Neural crest cell (in vitro differentiated cells): Measurements from ENCODE around the gene SYT6. TPM values are rescaled to one million over a fixed set of nuclear protein-coding genes. Genes with fewer than 3 reads are reported as not detected.
"Not testable (repeated sequence)": the region's sequence is repeated elsewhere in the genome, so short reads cannot be mapped to it uniquely, and the experiment has no call there.

Experiments
- DNase-seq: peaks from one replicate; pipeline ENCODE4 v3.0.0; 2021; ENCODE audit warnings: low read depth, mixed read lengths, low spot score
- H3K27ac Mint-ChIP-seq: one replicate; pipeline ENCODE4 v1.8.0; 2021; ENCODE audit warnings: mild to moderate bottlenecking, mixed read lengths; ENCODE audit not compliant: unreplicated experiment
- H3K27me3 Mint-ChIP-seq: 2 replicates; pipeline ENCODE4 v1.8.0; 2021; ENCODE audit warnings: low read depth, mild to moderate bottlenecking, mixed read lengths
- H3K36me3 Mint-ChIP-seq: 2 replicates; pipeline ENCODE4 v1.8.0; 2021; ENCODE audit warnings: low read depth, mild to moderate bottlenecking, mixed read lengths
- H3K4me1 Mint-ChIP-seq: 2 replicates; pipeline ENCODE4 v1.8.0; 2021; ENCODE audit warnings: mixed read lengths
- H3K4me3 Mint-ChIP-seq: one replicate; pipeline ENCODE4 v1.8.0; 2021; ENCODE audit warnings: mild to moderate bottlenecking, mixed read lengths
- H3K9me3 Mint-ChIP-seq: 2 replicates; pipeline ENCODE4 v1.8.0; 2021; ENCODE audit warnings: mixed read lengths
- total RNA-seq: library from RNA; stranded (reverse); gene quantifications from 2 replicates; pipeline ENCODE4 v1.2.1, GENCODE V29; 2021
- TF ChIP-seq, protein P1 (sequence below): fragments of 200-600 bp; sonication (generic); conservative IDR thresholded peaks from 2 replicates; pipeline ENCODE4 v1.5.0; 2021; ENCODE audit warnings: antibody characterized with exemption, mild to moderate bottlenecking

The SYT6 gene
- total RNA-seq, 1 donor from 2014 or later: 3.1 TPM

DNA sequence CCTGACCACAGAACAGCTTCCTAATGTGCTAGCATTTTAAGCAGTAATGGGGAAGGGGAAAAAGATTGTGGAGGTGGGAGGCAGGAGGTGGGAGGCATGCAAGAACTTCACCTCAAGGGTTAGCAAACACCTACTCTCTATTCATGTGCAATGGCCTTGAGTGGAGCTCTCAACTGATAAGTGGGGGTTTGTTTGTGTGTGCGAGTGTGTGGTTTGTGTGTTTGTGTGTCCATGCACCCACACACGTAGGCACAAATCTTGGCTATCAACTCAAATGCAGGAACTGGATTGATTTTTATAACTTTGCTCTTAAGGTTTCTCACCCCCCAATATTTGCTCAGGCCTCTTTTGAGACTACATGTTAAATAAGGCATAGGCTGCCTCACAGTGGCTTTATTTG is 78.6 kb downstream of the SYT6 start:
- H3K27ac Mint-ChIP-seq: no peak overlapping the region
- H3K4me1 Mint-ChIP-seq: peaks cover 12% of the 10 kb centered on the region
- H3K4me3 Mint-ChIP-seq: no peak overlapping the region
- peaks cover 5% of the 10 kb centered on the region for H3K9me3 Mint-ChIP-seq
- peaks cover 2% of the 10 kb centered on the region for H3K27me3 Mint-ChIP-seq
- no peak for DNase-seq
- TF ChIP-seq, protein P1, sequence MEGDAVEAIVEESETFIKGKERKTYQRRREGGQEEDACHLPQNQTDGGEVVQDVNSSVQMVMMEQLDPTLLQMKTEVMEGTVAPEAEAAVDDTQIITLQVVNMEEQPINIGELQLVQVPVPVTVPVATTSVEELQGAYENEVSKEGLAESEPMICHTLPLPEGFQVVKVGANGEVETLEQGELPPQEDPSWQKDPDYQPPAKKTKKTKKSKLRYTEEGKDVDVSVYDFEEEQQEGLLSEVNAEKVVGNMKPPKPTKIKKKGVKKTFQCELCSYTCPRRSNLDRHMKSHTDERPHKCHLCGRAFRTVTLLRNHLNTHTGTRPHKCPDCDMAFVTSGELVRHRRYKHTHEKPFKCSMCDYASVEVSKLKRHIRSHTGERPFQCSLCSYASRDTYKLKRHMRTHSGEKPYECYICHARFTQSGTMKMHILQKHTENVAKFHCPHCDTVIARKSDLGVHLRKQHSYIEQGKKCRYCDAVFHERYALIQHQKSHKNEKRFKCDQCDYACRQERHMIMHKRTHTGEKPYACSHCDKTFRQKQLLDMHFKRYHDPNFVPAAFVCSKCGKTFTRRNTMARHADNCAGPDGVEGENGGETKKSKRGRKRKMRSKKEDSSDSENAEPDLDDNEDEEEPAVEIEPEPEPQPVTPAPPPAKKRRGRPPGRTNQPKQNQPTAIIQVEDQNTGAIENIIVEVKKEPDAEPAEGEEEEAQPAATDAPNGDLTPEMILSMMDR: no peak
- H3K36me3 Mint-ChIP-seq: no peaks in the 10 kb centered on the region

DNA sequence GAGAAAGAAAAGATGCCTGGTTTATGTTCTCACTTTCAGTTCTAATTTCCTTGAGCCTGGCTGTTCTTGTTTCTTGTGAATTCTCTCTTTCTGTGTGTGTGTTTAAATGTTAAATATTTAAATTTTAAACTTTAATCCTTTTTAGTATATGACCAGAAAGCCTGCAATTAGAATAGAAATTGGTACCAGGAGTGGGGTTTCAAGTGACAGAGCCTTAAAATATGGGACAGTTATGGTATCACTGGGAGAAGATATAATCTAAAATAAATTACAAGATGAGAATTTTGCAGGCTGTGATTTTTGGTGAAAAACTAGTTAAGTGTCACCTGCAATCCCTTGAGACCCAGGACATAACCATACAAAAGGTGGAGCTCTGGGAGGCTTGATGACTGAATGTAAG is 81.4 kb downstream of the SYT6 start:
- DNase-seq: no peak
- H3K4me3 Mint-ChIP-seq: no peak overlapping the region
- peaks cover 12% of the 10 kb centered on the region for H3K4me1 Mint-ChIP-seq
- TF ChIP-seq, protein P1: no peak
- H3K27me3 Mint-ChIP-seq: no peaks in the 10 kb centered on the region
- no peak overlapping the region for H3K27ac Mint-ChIP-seq
- peaks cover 8% of the 10 kb centered on the region for H3K9me3 Mint-ChIP-seq
- no peaks in the 10 kb centered on the region for H3K36me3 Mint-ChIP-seq

DNA sequence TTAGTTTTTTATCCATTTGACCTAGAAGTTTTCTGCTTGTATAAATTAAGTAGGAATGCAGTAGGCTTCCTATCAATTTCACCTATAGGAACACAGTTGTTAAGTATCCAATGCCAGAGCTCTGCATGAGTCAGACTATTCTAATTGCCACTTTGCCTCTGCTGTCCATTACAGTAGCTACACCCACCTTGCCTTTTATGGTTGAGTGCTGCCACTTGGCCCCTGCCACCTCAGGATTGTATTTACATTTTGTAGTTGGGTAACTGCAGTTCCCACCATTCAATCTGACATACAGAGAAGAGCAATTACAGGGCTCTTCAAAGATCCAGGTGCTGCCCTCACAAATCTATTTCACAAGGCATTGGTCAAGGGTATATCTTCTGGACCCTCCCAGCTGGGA is 83.9 kb downstream of the SYT6 start:
- H3K36me3 Mint-ChIP-seq, DNase-seq, H3K4me1 Mint-ChIP-seq, H3K27ac Mint-ChIP-seq, H3K27me3 Mint-ChIP-seq, H3K4me3 Mint-ChIP-seq, H3K9me3 Mint-ChIP-seq: not testable (repeated sequence)

DNA sequence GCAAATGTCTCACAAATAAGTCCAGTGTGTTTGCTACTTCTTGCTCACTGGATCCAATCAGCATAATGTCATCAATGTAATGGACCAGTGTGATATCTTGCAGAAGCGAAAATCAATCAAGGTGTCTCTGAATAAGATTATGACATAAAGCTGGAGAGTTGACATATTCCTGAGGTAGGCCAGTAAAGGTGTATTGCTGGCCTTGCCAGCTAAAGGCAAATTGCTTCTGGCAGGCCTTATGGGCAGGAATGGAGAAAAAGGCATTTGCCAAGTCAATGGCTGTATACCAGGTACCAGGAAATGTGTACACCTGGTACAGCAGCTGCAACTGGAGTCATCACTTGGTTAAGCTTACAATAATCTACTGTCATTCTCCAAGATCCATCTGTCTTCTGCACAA is 85.0 kb downstream of the SYT6 start:
- H3K27ac Mint-ChIP-seq, H3K4me1 Mint-ChIP-seq, DNase-seq, H3K9me3 Mint-ChIP-seq, H3K36me3 Mint-ChIP-seq, H3K27me3 Mint-ChIP-seq, H3K4me3 Mint-ChIP-seq: not testable (repeated sequence)

DNA sequence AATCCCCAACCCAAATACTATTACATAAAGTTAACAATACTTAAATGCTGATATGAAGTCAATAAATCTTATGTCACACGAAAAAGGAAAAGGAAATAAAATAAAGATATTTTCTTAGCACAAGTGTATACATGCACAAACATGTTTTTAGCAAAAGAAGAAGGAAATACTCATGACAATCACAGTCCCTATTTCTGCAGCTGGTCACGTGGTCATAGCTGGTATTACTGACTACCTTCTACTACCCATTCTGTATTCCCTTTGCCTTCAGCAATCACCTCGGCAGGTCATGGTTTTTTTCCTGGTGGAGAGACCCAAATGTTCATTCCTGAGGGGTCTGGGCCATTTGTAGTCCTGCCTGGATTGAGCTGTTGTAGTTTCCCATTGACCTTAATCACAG is 88.0 kb downstream of the SYT6 start:
- H3K4me1 Mint-ChIP-seq, H3K27me3 Mint-ChIP-seq, H3K4me3 Mint-ChIP-seq, H3K27ac Mint-ChIP-seq, DNase-seq, H3K36me3 Mint-ChIP-seq, H3K9me3 Mint-ChIP-seq: not testable (repeated sequence)

GRCh38 chr1:114063544-114063943 is 90.1 kb downstream of the SYT6 start:
- no peaks in the 10 kb centered on the region for H3K4me1 Mint-ChIP-seq
- no peak for DNase-seq
- peaks cover 6% of the 10 kb centered on the region for H3K9me3 Mint-ChIP-seq
- TF ChIP-seq, protein P1: no peak
- peaks cover 2% of the 10 kb centered on the region for H3K36me3 Mint-ChIP-seq
- H3K4me3 Mint-ChIP-seq: no peak overlapping the region
- H3K27me3 Mint-ChIP-seq: peaks cover 4% of the 10 kb centered on the region
- no peak overlapping the region for H3K27ac Mint-ChIP-seq

DNA sequence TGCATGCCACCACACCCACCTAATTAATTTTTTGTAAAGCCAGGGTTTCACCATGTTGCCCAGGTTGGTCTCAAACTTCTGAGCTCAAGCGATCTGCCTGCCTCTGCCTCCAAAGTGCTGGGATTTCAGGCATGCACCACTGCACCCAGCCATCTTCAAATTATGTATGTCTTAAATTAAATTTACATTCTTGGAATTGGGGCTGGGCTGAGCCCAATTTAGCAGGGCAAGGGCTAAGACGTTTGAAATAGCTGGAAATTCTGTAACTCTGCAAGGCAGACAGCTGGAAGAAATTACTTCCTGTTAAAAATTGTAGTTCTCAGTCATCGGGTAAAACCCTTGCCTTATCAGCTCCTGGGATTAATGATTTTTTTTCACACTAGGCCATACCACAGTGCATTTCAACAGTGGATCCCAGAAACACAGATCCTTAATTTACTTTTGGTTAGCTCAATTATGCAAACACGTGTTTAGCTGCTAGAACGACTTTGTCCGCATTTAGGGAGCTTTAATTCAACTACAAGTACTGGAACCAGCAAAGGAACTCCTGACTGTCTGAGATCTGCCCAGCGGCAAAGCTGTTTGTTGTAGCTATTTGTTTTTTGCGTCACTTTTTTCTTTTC is 91.1 kb downstream of the SYT6 start:
- DNase-seq: no peak
- TF ChIP-seq, protein P1: no peak
- H3K27ac Mint-ChIP-seq: no peak overlapping the region
- peaks cover 2% of the 10 kb centered on the region for H3K36me3 Mint-ChIP-seq
- H3K4me1 Mint-ChIP-seq: no peaks in the 10 kb centered on the region
- H3K27me3 Mint-ChIP-seq: peaks cover 4% of the 10 kb centered on the region
- H3K4me3 Mint-ChIP-seq: no peak overlapping the region
- H3K9me3 Mint-ChIP-seq: peaks cover 5% of the 10 kb centered on the region
